ENCODE measurements around the gene DGKB.

Gene DGKB

GRCh38 chr7:14902589-14903067 lies at the start of gene DGKB:
Gene DGKB (minus strand): TSS chr7:14902751.
- no peak for DNase-seq

GRCh38 chr7:14950013-14950412 lies 47.5 kb upstream of the DGKB start:
- no peak for DNase-seq

GRCh38 chr7:14938181-14938580 lies 35.6 kb upstream of the DGKB start:
- no peak for DNase-seq

- DNase-seq, result no peak
Observed at GRCh38 chr7:14937581-14937980, 35.0 kb upstream of the DGKB start.

GRCh38 chr7:14936554-14936953 lies 34.0 kb upstream of the DGKB start:
- DNase-seq, result no peak

- DNase-seq, result no peak
Observed at GRCh38 chr7:14934839-14935238, 32.3 kb upstream of the DGKB start.

- DNase-seq, result no peak
Observed at GRCh38 chr7:14931511-14932215, 29.1 kb upstream of the DGKB start.

- no peak for DNase-seq
Observed at GRCh38 chr7:14924398-14924797, 21.8 kb upstream of the DGKB start.

GRCh38 chr7:14911077-14911476 lies 8.5 kb upstream of the DGKB start:
- no peak for DNase-seq

GRCh38 chr7:14908697-14909096 lies 6.1 kb upstream of the DGKB start:
- DNase-seq, result no peak

GRCh38 chr7:14905764-14906163 lies 3.2 kb upstream of the DGKB start:
- DNase-seq, result no peak

GRCh38 chr7:14900051-14900450 lies 2.5 kb downstream of the DGKB start:
- no peak for DNase-seq

GRCh38 chr7:14899030-14899429 lies 3.5 kb downstream of the DGKB start:
- DNase-seq, result no peak

GRCh38 chr7:14896461-14896860 lies 6.1 kb downstream of the DGKB start:
- no peak for DNase-seq

GRCh38 chr7:14894826-14895225 lies 7.7 kb downstream of the DGKB start:
- DNase-seq, result no peak

- no peak for DNase-seq
Observed at GRCh38 chr7:14892961-14893360, 9.6 kb downstream of the DGKB start.

GRCh38 chr7:14891289-14891688 lies 11.3 kb downstream of the DGKB start:
- no peak for DNase-seq

GRCh38 chr7:14888962-14889361 lies 13.6 kb downstream of the DGKB start:
- DNase-seq, result no peak

- DNase-seq, result no peak
Observed at GRCh38 chr7:14886533-14886932, 16.0 kb downstream of the DGKB start.

GRCh38 chr7:14875941-14876587 lies 26.5 kb downstream of the DGKB start:
- no peak for DNase-seq

- DNase-seq, result no peak
Observed at GRCh38 chr7:14871880-14872279, 30.7 kb downstream of the DGKB start.

GRCh38 chr7:14870394-14870793 lies 32.2 kb downstream of the DGKB start:
- no peak for DNase-seq

- no peak for DNase-seq
Observed at GRCh38 chr7:14868937-14869336, 33.6 kb downstream of the DGKB start.

GRCh38 chr7:14861456-14861855 lies 41.1 kb downstream of the DGKB start:
- no peak for DNase-seq

GRCh38 chr7:14859267-14859666 lies 43.3 kb downstream of the DGKB start:
- DNase-seq, result no peak

Data from activated T-cell treated with anti-CD3 and anti-CD28 coated beads, Interleukin-2, amount 50 U/mL, for 48 hours (primary cell).